Fibroblast of skin of right quadriceps (primary cell): ENCODE measurements around the gene MRPL28.
"Not testable (repeated sequence)": the region's sequence is repeated elsewhere in the genome, so short reads cannot be mapped to it uniquely, and the experiment has no call there.

Source experiments
- DNase-seq: peaks from one replicate; pipeline ENCODE4 v3.0.0-alpha.2; 2013

MRPL28 gene

DNA sequence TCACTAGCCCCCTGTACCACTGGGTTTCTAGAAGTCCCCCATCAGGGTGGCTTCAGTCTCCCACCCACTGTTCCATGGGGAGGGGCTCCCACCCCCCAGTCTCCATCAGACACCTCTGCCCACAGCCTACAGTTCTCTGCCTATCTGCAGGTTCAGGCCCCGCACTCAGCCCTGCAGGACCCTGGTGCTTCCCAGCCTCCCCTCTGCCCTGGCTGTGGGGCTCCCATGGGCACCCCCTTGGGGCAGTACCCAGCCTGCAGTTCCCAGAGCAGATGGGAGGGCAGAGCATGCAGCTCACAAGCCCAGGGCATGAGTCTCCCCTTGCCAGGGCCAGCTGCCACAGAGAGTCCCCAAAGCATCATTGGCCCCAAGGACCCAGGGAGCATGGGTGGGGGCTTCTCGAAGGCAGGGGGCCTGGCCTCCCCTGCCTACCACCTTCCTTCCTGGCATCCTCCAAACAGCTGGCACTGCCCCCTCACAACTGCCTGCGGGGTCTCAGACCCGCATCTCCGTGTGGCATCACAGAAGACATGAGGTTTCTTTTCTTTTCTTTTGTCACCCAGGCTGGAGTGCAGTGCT lies 2.8 kb upstream of the MRPL28 start:
- no peak for DNase-seq

DNA sequence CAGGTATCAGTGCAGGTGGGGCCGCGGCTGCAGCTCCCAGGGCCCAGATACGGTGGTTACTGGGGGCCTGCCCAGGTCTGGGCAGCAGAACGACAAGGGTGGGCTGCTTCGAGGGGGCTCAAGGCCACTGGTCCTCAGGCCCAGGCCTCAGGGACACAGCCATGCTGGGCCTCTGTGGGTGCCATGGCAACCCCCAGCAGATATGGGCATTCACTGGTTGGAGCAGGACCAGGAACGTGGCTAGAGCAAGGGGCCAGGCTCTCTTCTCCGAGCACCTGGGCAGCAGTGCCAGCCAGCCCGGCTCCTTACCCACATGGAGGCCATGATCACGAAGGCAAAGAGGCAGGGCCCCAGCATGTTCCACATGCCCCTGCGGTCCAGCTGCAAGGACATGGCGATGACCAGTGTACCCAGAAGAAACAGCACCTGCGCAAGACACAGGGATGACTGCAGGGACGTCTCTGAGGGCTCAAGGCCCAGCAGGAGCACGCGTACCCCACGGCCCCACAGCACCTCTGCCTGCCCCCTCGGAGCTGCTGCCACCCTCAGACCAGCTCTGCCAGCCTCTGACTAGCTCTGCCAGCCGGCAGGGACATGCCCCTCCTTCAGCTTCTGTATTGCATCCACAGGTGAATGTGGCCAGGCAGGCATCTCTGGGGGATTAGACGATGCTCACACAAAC lies 2.1 kb upstream of the MRPL28 start:
- no peak for DNase-seq

DNA sequence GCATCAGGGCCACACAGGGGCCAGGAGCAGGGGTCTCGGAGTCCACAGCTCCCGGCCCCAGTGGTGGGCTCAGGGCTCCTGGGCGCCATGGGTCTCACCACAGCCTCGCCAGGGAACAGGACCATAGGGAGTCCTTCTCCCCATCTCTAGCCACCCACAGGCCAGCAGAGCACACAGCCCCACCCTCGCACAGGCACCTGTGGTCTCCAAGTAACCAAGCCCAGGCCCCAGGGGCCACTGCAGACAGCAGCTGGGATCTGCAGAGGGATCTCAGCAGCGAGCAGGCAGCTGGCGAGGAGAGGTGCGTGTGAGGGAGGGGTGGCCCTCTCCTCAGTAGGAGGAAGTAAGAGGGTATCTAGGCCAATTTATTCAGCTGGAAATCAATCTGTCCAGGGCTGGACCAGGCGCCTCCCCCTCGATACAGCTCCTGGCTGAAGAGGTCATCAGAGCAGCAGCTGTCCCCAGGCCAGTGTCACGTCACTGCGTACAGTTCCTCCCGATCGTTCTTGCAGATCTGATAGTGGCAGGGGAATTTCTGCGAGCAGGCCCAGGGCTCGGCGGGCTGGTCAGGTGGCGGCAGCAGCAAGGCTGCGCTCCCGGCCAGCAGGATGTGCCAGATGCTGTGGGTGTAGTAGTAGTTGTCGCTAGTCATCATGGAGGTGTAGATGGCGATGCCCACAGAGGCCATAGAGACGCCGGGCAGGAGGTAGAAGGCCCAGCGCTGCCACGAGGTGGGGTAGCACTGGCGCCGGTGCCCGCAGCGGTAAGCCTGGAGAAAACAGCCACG lies 1.4 kb upstream of the MRPL28 start:
- no peak for DNase-seq

DNA sequence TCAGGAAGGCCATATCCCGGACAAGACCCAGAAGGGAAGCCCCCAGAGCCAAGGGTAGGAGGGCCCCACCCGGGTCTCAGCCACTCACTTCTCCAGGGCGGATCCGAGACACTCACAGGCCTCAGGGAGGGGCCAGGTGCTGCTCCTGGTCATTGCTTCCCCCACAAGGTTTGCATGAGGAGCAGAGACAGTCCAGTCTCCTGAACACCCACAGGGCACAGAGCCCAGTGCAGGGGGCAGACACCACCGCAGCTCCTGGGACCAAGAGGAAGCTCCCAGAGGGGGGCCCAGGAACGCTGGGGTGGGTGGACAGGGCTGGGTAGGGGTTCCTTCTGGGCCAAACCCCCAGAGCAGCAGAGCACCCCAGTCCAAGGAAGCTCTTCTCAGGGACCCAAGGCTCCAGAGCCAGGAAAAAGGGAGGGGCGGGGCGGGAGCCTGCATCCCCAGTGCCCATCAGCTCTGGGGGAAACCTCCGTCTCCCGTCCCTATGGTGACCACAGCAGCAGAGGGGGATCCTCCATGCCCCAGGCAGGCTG lies 709 bp upstream of the MRPL28 start:
- DNase-seq: no peak

DNA sequence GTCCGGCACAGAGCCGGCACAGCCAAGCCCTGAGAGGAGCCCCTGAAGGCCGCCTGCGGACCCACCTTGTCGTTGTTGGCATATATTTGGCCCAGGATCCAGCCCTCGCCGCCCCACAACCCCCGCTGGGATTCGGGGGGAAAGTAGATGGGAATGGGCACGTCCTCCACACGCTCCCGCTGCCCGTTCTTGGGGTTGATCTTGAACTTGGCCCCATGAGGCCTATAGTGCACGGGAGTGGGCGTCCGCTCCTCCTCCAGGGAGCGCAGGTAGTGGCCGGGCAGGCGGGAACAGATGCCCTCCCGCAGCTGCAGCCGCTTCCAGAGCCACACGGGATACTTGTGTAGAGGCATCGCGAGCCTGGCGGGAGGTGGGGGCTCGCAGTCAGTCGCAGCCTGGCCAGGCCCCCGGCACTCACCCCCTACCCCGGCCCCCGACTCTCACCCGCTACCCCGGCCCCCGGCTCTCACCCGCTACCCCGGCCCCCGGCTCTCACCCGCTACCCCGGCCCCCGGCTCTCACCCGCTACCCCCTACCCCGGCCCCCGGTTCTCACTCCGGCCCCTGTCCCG lies 387 bp downstream of the MRPL28 start:
- DNase-seq: no peak

DNA sequence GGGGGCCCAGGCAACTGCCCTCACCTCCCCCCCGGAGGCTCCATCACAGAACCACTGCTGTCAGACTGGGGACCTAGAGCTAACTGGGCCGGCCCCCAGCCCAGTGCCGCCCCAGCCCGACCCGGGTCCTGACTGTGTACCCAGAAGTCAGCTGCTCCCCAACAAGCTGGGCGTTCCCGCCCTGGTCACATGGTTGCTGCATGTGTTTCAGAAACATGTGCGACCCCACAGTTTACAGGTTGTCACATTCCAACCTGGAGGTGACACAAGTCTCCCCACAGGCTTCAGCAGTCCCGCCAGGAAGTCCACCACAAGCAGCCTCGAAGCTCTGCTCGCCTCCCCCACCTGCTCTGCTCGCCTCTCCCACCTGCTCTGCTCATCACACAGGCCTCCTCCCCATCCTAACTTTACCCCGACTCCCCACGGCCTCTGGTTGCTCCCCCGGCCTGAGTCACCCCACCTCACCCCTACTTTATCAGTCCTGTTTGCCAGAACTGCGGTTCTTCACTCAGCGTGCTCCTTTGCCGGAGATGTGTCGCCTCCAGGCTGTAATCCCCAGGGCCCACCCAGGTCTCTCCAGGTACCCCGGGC lies 968 bp downstream of the MRPL28 start:
- no peak for DNase-seq

DNA sequence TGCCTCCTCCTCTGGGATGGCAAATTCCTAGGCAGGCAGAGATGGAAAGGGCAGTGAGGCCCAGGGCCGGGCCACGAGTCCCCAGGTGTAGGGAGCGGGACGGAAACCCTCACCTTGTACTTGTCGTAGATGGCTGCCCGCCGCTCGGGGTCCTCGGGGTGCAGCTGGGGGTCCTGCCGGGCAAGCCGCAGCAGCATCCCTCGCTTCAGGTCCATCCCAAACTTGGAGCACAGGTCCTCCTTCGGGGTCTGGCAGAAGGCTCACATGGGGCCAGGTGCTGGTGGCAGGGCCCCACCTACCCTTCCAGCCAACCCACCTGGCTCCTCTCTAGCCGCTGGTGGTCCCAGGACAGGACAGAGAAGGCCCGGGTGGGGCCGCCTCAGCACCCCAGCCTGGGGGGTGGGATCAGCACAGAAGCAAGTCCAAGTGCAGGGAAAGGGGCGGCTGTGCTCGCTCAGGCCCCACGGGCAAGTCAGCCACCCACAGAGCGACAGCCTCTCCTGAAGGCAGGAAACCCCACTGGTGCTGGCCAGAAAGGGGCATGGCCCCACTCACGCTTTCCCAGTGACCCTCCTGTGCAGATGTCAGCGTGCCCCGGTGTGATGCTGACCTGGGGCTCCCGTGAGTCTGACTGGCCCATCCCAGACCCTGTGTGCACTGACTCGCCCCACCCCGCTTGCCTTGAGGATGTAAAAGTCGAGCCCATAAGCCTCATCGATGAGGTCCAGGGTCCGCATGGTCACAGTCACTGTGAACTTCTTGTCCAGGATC lies 1.8 kb downstream of the MRPL28 start:
- no peak for DNase-seq

DNA sequence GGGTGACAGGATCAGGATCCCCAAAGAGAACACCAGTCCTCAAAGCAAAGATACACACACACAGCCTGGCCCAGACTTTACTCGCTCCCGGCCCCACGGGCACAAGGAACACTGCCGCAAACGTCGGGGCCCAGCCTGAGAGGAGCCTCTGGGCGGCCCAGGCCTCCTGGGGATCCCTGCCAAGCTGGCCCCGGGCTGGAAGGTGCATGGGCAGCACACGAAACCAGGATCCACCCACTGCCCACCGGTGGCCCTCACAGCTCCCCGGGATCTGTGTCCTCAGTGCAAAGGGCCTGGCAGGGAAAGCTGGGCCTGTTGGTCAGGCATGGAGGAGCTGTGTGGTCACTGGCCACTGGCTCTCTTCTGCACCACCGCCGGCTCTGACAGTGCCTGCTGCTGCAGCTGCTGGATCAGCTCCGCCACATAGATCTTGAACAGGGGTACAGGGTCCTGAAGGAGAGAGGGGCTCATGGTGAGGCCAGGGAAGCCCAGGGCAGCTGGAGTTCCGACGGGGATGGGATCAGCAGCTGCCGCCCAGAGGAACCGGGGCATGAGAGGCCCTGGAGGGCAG lies 2.9 kb downstream of the MRPL28 start:
- DNase-seq: no peak

- no peak for DNase-seq
These were observed 3.9 kb downstream of the MRPL28 start for GRCh38 chr16:366476-366875.

DNA sequence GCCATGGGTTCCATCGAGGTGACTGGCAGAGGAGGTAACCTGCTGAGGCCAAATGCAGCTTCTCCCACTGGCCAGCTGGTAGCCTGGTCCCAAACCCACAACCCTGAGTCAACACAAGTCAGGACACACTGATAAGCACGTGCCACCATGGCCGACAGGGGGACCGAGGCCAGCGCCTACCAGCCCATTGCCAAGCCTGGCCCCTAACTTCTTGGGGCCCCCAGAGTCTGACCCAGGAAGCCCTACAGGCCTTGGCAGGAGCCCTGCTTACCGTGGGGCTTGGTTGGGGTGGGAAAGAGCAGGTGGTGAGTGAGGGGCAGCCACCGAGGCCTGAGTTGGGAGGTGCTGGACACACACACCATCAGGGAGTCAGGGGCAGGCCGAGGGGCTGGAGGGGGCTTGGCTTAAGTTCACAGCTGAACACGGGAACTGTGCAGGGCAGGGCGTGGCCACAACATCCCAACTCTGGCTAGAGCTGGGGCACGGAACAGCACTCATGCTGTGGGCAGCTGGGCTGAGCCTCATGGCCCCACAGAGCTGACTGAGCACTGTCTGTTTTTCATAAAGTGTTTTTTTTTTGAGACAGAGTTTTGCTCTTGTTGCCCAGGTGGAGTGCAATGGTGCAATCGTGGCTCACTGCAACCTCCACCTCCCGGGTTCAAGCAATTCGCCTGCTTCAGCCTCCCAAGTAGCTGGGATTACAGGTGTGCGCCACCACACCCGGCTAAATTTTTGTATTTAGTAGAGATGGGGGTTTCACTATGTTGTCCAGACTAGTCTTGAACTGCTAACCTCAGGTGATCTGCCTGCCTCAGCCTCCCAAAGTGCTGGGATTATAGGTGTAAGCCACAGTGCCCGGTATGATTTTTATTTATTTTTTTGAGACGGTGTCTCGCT lies 5.5 kb downstream of the MRPL28 start:
- no peak for DNase-seq

GRCh38 chr16:363766-364490 lies 6.4 kb downstream of the MRPL28 start:
- DNase-seq: no peak

- DNase-seq: no peak
These were observed 7.1 kb downstream of the MRPL28 start for GRCh38 chr16:363110-363765.

DNA sequence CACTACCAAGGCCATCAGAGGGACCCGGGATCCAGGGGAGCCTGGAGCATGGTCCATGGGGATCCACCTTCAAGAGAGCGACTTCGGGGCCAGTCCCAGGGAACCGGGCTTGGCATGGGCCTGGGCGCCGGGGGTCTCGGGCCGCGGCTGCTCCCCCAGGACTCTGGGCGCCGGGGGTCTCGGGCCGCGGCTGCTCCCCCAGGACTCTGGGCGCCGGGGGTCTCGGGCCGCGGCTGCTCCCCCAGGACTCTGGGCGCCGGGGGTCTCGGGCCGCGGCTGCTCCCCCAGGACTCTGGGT lies 7.7 kb downstream of the MRPL28 start:
- DNase-seq: not testable (repeated sequence)

- peak; percentile 56 for DNase-seq
These were observed 8.3 kb downstream of the MRPL28 start for GRCh38 chr16:361872-362701.

GRCh38 chr16:361341-361871 lies 8.9 kb downstream of the MRPL28 start:
- no peak for DNase-seq

- DNase-seq: no peak
These were observed 9.5 kb downstream of the MRPL28 start for GRCh38 chr16:360698-361336.

GRCh38 chr16:359871-360697 lies 10.3 kb downstream of the MRPL28 start:
- no peak for DNase-seq
